Measurements from ENCODE around the gene MACC1. TPM values are rescaled to one million over a fixed set of nuclear protein-coding genes. Genes with fewer than 3 reads are reported as not detected.

The MACC1 gene
- total and polyA plus RNA-seq, 2 experiments from 2014 or later: 3.4 to 13.4 TPM

GRCh38 chr7:20113427-20114027, 103.7 kb downstream of the MACC1 start:
- Histone ChIP-seq H3K79me2 (replicated peaks; ENCODE audit: insufficient read depth) (peaks cover 100% of the 10 kb centered on the region), H3K36me3 (ENCODE audit: insufficient read depth) (no peaks in the 10 kb centered on the region; the same call in 1 of the 2 replicates), H2AFZ (no peak overlapping the region), H3K27me3 (ENCODE audit: insufficient read depth) (no peaks in the 10 kb centered on the region), H3K9me2 (ENCODE audit: insufficient read depth) (no peaks in the 10 kb centered on the region), H3K27ac (ENCODE audit: low read depth) (peak overlapping the region; percentile 48), H3F3A (replicated peaks; ENCODE audit: low read depth) (no peaks in the 10 kb centered on the region), H3K4me1 (ENCODE audit: insufficient read depth) (peaks cover 68% of the 10 kb centered on the region), H3K4me3 (no peak overlapping the region), H3K4me2 (peak overlapping the region; percentile 48), H4K20me1 (replicated peaks; ENCODE audit: insufficient read depth) (0 out of 2 replicates have a peak, but pooled peaks cover 3% of the 10 kb centered on the region)
- no peak overlapping the region for H3K27ac Mint-ChIP-seq
- H3K9me3 Mint-ChIP-seq: no peaks in the 10 kb centered on the region
- peak; percentile 30 for ATAC-seq
- peaks cover 44% of the 10 kb centered on the region for H3K4me1 Mint-ChIP-seq
- H3K4me3 Mint-ChIP-seq: no peak overlapping the region
- no peak for DNase-seq (ENCODE audit: low spot score)
- TF ChIP-seq STAT1 (IDR thresholded peaks at IDR 0.05; ENCODE audit: unreplicated experiment) (no peak), CREB1 (CRISPR knock-in tag; IDR thresholded peaks at IDR 0.05; ENCODE audit: low read depth) (no peak), EZH2phosphoT487 (IDR thresholded peaks at IDR 0.05; ENCODE audit: unreplicated experiment) (no peak), JUNB (IDR thresholded peaks at IDR 0.05; ENCODE audit: unreplicated experiment) (no peak), ZNF462 (CRISPR knock-in tag; IDR thresholded peaks at IDR 0.05) (no peak), ZNF331 (CRISPR knock-in tag; IDR thresholded peaks at IDR 0.05; ENCODE audit: low read depth) (no peak), POLR2AphosphoS5 (IDR thresholded peaks at IDR 0.05; ENCODE audit: low read depth) (no peak), ETS1 (IDR thresholded peaks at IDR 0.05) (no peak), NANOG (IDR thresholded peaks at IDR 0.05; ENCODE audit: borderline replicate concordance) (no peak), REST (IDR thresholded peaks at IDR 0.05; ENCODE audit: unreplicated experiment) (no peak), ZNF114 (CRISPR knock-in tag; IDR thresholded peaks at IDR 0.05) (no peak), CTCF (conservative IDR thresholded peaks at IDR 0.05; ENCODE audit: low read depth in 2 of 2) (no peak)
- H3K27me3 Mint-ChIP-seq (ENCODE audit: insufficient read depth, low read depth, poor library complexity): peaks cover 2% of the 10 kb centered on the region
- H3K36me3 Mint-ChIP-seq (ENCODE audit: low read depth): peaks cover 13% of the 10 kb centered on the region

Measured in GM23338 (cell line).